ENCODE measurements around the gene MAGEA8.
"Not testable (repeated sequence)": the region's sequence is repeated elsewhere in the genome, so short reads cannot be mapped to it uniquely, and the experiment has no call there.

The MAGEA8 gene

GRCh38 chrX:149881081-149881711 lies at the start of gene MAGEA8:
MAGEA8 (plus strand) TSS chrX:149881183; CDS start chrX:149884273, 3,090 bp downstream.
- DNase-seq (ENCODE audit: low read depth), result no peak

GRCh38 chrX:149831473-149831872 lies 49.5 kb upstream of the MAGEA8 start:
- no peak for DNase-seq (ENCODE audit: low read depth)

GRCh38 chrX:149836728-149837127 lies 44.3 kb upstream of the MAGEA8 start:
- not testable (repeated sequence) for DNase-seq (ENCODE audit: low read depth)

- no peak for DNase-seq (ENCODE audit: low read depth)
Measured at GRCh38 chrX:149837167-149837566, 43.8 kb upstream of the MAGEA8 start.

- no peak for DNase-seq (ENCODE audit: low read depth)
Measured at GRCh38 chrX:149837639-149838038, 43.3 kb upstream of the MAGEA8 start.

- no peak for DNase-seq (ENCODE audit: low read depth)
Measured at GRCh38 chrX:149841929-149842328, 39.1 kb upstream of the MAGEA8 start.

GRCh38 chrX:149845385-149845784 lies 35.6 kb upstream of the MAGEA8 start:
- DNase-seq (ENCODE audit: low read depth), result no peak

- no peak for DNase-seq (ENCODE audit: low read depth)
Measured at GRCh38 chrX:149846789-149847188, 34.2 kb upstream of the MAGEA8 start.

- no peak for DNase-seq (ENCODE audit: low read depth)
Measured at GRCh38 chrX:149848855-149849254, 32.1 kb upstream of the MAGEA8 start.

GRCh38 chrX:149849787-149850186 lies 31.2 kb upstream of the MAGEA8 start:
- DNase-seq (ENCODE audit: low read depth), result no peak

- no peak for DNase-seq (ENCODE audit: low read depth)
Measured at GRCh38 chrX:149851864-149852263, 29.1 kb upstream of the MAGEA8 start.

GRCh38 chrX:149853925-149854324 lies 27.1 kb upstream of the MAGEA8 start:
- no peak for DNase-seq (ENCODE audit: low read depth)

GRCh38 chrX:149858592-149858991 lies 22.4 kb upstream of the MAGEA8 start:
- DNase-seq (ENCODE audit: low read depth), result no peak

GRCh38 chrX:149860445-149860844 lies 20.5 kb upstream of the MAGEA8 start:
- no peak for DNase-seq (ENCODE audit: low read depth)

- no peak for DNase-seq (ENCODE audit: low read depth)
Measured at GRCh38 chrX:149865390-149865789, 15.6 kb upstream of the MAGEA8 start.

- DNase-seq (ENCODE audit: low read depth), result no peak
Measured at GRCh38 chrX:149867488-149867887, 13.5 kb upstream of the MAGEA8 start.

- no peak for DNase-seq (ENCODE audit: low read depth)
Measured at GRCh38 chrX:149870840-149871239, 10.1 kb upstream of the MAGEA8 start.

- no peak for DNase-seq (ENCODE audit: low read depth)
Measured at GRCh38 chrX:149871433-149871832, 9.6 kb upstream of the MAGEA8 start.

- DNase-seq (ENCODE audit: low read depth), result peak; percentile 8
Measured at GRCh38 chrX:149871940-149872339, 9.0 kb upstream of the MAGEA8 start.

GRCh38 chrX:149877157-149877556 lies 3.8 kb upstream of the MAGEA8 start:
- no peak for DNase-seq (ENCODE audit: low read depth)

GRCh38 chrX:149877636-149878035 lies 3.3 kb upstream of the MAGEA8 start:
- peak; percentile 16 for DNase-seq (ENCODE audit: low read depth)

GRCh38 chrX:149890828-149891227 lies 9.8 kb downstream of the MAGEA8 start:
- not testable (repeated sequence) for DNase-seq (ENCODE audit: low read depth)

- DNase-seq (ENCODE audit: low read depth), result no peak
Measured at GRCh38 chrX:149898554-149898953, 17.6 kb downstream of the MAGEA8 start.

All from EH (cell line).